HCT116 (cell line): ENCODE measurements around the gene DTNB.

Source experiments
- CTCF ChIP-seq, 3 experiments: fragments of 200-600 bp in 1 of 3; sonication (generic) in 1 of 3; IDR thresholded peaks in 2 of 3; conservative IDR thresholded peaks in 1 of 3; 2 replicates each; pipeline ENCODE4 v1.5.1; 2012 to 2017; ENCODE audit warnings: low read depth in 2 of 3, low read length in 2 of 3, antibody characterized with exemption in 1 of 3, borderline replicate concordance in 1 of 3, control low read depth in 1 of 3, mild to moderate bottlenecking in 1 of 3, mixed read lengths in 1 of 3, mixed run types in 1 of 3, moderate library complexity in 1 of 3; ENCODE audit not compliant: insufficient read depth in 1 of 3
- JUND ChIP-seq: IDR thresholded peaks from 2 replicates; pipeline ENCODE4 v1.6.1; 2012
- POLR2A ChIP-seq: IDR thresholded peaks from 2 replicates; pipeline ENCODE4 v1.7.0; 2011; ENCODE audit warnings: borderline replicate concordance; ENCODE audit not compliant: insufficient read depth, insufficient read length; ENCODE audit errors: extremely low read depth
- SIN3A ChIP-seq: IDR thresholded peaks from 2 replicates; pipeline ENCODE4 v1.6.1; 2012; ENCODE audit warnings: low read depth
- SP1 ChIP-seq: IDR thresholded peaks from 2 replicates; pipeline ENCODE4 v1.6.1; 2012; ENCODE audit warnings: low read depth

DNA sequence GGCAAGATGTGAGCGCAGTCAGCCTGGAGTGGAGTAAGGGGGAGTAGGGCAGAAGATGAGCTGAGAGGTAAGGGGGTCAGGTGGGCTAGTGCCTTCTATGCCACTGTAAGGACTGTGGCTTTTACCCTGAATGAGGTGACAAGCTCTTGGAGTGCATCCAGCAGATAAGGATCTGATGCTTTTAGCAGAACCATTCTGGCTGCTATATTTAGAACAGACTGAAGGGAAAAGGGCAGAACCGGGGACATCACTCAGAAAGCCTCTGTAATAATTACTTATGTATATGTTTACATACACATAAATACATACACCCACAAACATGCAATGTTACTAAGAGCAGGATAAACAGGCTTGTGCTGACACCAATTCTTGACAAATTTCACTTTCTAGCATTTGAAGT is 124.8 kb downstream of the DTNB start:
- no peak for TF ChIP-seq CTCF (IDR thresholded peaks at IDR 0.05 in 2 of 3, conservative IDR thresholded peaks at IDR 0.05 in 1 of 3; ENCODE audit: borderline replicate concordance in 1 of 3, insufficient read depth in 1 of 3, low read depth in 2 of 3, low read length in 2 of 3)
- TF ChIP-seq JUND: no peak
- TF ChIP-seq POLR2A: no peak
- TF ChIP-seq SIN3A: no peak
- no peak for TF ChIP-seq SP1
